ENCODE measurements around the gene IER2.
"Not testable (repeated sequence)": the region's sequence is repeated elsewhere in the genome, so short reads cannot be mapped to it uniquely, and the experiment has no call there.

IER2 gene

GRCh38 chr19:13172346-13173138, 22.3 kb downstream of the IER2 start:
- H3K27ac ChIP-seq, result peak overlapping the region; percentile 56 to 100 (median 96)
- no peaks in the 10 kb centered on the region for H3K36me3 ChIP-seq
- H3K4me1 ChIP-seq, result peaks cover 60 to 98% (median 91%) of the 10 kb centered on the region in 10 experiments
- no peaks in the 10 kb centered on the region for H3K9me3 ChIP-seq (replicated peaks in 1 of 11)
- TF ChIP-seq Cebpa-rat (IDR thresholded peaks at IDR 0.05), result peak in 4 of 11 experiments; percentile 24 to 85 (median 46); a peak in 6 of 22 replicates
- H3K9ac ChIP-seq, result peak overlapping the region; percentile 12 to 82 (median 73); a peak in 21 of 22 replicates
- no peaks in the 10 kb centered on the region for H4K20me1 ChIP-seq
- H3K4me2 ChIP-seq, result peak overlapping the region; percentile 72 to 99 (median 96)
- H3K27me3 ChIP-seq, result no peaks in the 10 kb centered on the region
- H3K4me3 ChIP-seq, result peak overlapping the region in 7 of 10 experiments; percentile 4 to 39 (median 23); a peak in 9 of 20 replicates

GRCh38 chr19:13173139-13173737, 23.0 kb downstream of the IER2 start:
- TF ChIP-seq Cebpa-rat (IDR thresholded peaks at IDR 0.05), result no peak; a peak in 1 of 22 replicates
- Histone ChIP-seq H3K4me3 (peak overlapping the region in 5 of 10 experiments; percentile 4 to 39 (median 27); a peak in 6 of 20 replicates), H3K27ac (peak overlapping the region in 10 of 11 experiments; percentile 70 to 100 (median 96); a peak in 20 of 22 replicates), H3K27me3 (no peaks in the 10 kb centered on the region), H3K36me3 (no peaks in the 10 kb centered on the region), H3K9me3 (replicated peaks in 1 of 11) (no peaks in the 10 kb centered on the region), H3K9ac (peak overlapping the region; percentile 12 to 82 (median 73); a peak in 20 of 22 replicates), H3K4me1 (peaks cover 53 to 92% (median 85%) of the 10 kb centered on the region in 10 experiments), H3K4me2 (peak overlapping the region; percentile 72 to 99 (median 96)), H4K20me1 (no peaks in the 10 kb centered on the region)

- H3K27ac ChIP-seq, result peak overlapping the region in 7 of 11 experiments; percentile 27 to 64 (median 55); a peak in 10 of 22 replicates
Measured at GRCh38 chr19:13176345-13176744, 26.1 kb downstream of the IER2 start.

GRCh38 chr19:13177584-13177983, 27.4 kb downstream of the IER2 start:
- H3K9me3 ChIP-seq (replicated peaks in 1 of 11); H3K4me3 ChIP-seq; H3K9ac ChIP-seq; H3K27ac ChIP-seq; H3K36me3 ChIP-seq; H3K27me3 ChIP-seq; H4K20me1 ChIP-seq: not testable (repeated sequence)
- Histone ChIP-seq H3K4me2 (peak overlapping the region in 1 of 11 experiments; percentile 38; a peak in 3 of 22 replicates), H3K4me1 (peaks cover 39 to 87% (median 80%) of the 10 kb centered on the region in 10 experiments)

More at GRCh38 chr19:13176345-13176744, 26.1 kb downstream of the IER2 start:
- Histone ChIP-seq H3K4me1 (peaks cover 39 to 87% (median 80%) of the 10 kb centered on the region in 10 experiments), H3K4me3 (no peak overlapping the region), H3K27me3 (no peaks in the 10 kb centered on the region), H3K36me3 (no peaks in the 10 kb centered on the region), H4K20me1 (no peaks in the 10 kb centered on the region), H3K9ac (peak overlapping the region in 4 of 11 experiments; percentile 2 to 49 (median 18); a peak in 3 of 22 replicates), H3K4me2 (peak overlapping the region in 8 of 11 experiments; percentile 9 to 68 (median 40); a peak in 12 of 22 replicates), H3K9me3 (replicated peaks in 1 of 11) (no peaks in the 10 kb centered on the region)
- TF ChIP-seq Cebpa-rat (IDR thresholded peaks at IDR 0.05), result no peak

GRCh38 chr19:13178291-13178690, 28.1 kb downstream of the IER2 start:
- H3K4me2 ChIP-seq; H3K27me3 ChIP-seq; H3K36me3 ChIP-seq; H3K4me3 ChIP-seq; H4K20me1 ChIP-seq; H3K9me3 ChIP-seq (replicated peaks in 1 of 11); H3K27ac ChIP-seq; H3K9ac ChIP-seq: not testable (repeated sequence)
- peaks cover 34 to 85% (median 77%) of the 10 kb centered on the region in 10 experiments for H3K4me1 ChIP-seq

- no peak for TF ChIP-seq Cebpa-rat (IDR thresholded peaks at IDR 0.05)
- Histone ChIP-seq H3K9ac (peak overlapping the region; percentile 54 to 74 (median 61)), H3K9me3 (replicated peaks in 1 of 11) (peaks cover 0 to 10% (median 0%) of the 10 kb centered on the region in 11 experiments; a peak in 2 of 22 replicates), H3K27me3 (no peaks in the 10 kb centered on the region), H3K4me3 (no peak overlapping the region), H3K36me3 (no peaks in the 10 kb centered on the region), H3K4me1 (peaks cover 26 to 74% (median 56%) of the 10 kb centered on the region in 10 experiments), H3K27ac (peak overlapping the region; percentile 36 to 81 (median 71); a peak in 21 of 22 replicates), H4K20me1 (no peaks in the 10 kb centered on the region), H3K4me2 (peak overlapping the region; percentile 59 to 87 (median 78))
Measured at GRCh38 chr19:13181747-13182388, 31.7 kb downstream of the IER2 start.

- H3K27me3 ChIP-seq, H3K36me3 ChIP-seq, H3K4me3 ChIP-seq, H3K9ac ChIP-seq, H4K20me1 ChIP-seq, H3K4me2 ChIP-seq: not testable (repeated sequence)
- H3K27ac ChIP-seq, result peak overlapping the region in 2 of 11 experiments; percentile 47 to 48; a peak in 1 of 22 replicates
- H3K4me1 ChIP-seq, result peaks cover 26 to 77% (median 58%) of the 10 kb centered on the region in 10 experiments
- H3K9me3 ChIP-seq (replicated peaks in 1 of 11), result peaks cover 0 to 10% (median 0%) of the 10 kb centered on the region in 11 experiments; a peak in 2 of 22 replicates
Measured at GRCh38 chr19:13184926-13185325, 34.7 kb downstream of the IER2 start.

GRCh38 chr19:13185763-13186657, 35.8 kb downstream of the IER2 start:
- Histone ChIP-seq H3K27ac (peak overlapping the region in 5 of 11 experiments; percentile 10 to 57 (median 47); a peak in 6 of 22 replicates), H3K4me1 (peaks cover 18 to 66% (median 48%) of the 10 kb centered on the region in 10 experiments)
- not testable (repeated sequence) for H3K27me3 ChIP-seq

GRCh38 chr19:13186688-13187087, 36.5 kb downstream of the IER2 start:
- not testable (repeated sequence) for H3K9ac ChIP-seq, H3K27me3 ChIP-seq, H3K4me3 ChIP-seq, H3K36me3 ChIP-seq, H4K20me1 ChIP-seq
- H3K4me1 ChIP-seq, result peaks cover 11 to 64% (median 43%) of the 10 kb centered on the region in 10 experiments
- peak overlapping the region in 8 of 11 experiments; percentile 23 to 56 (median 36); a peak in 10 of 22 replicates for H3K4me2 ChIP-seq
- H3K9me3 ChIP-seq (replicated peaks in 1 of 11), result peaks cover 0 to 10% (median 0%) of the 10 kb centered on the region in 11 experiments; a peak in 2 of 22 replicates
- peak overlapping the region in 3 of 11 experiments; percentile 40 to 47 (median 43); a peak in 3 of 22 replicates for H3K27ac ChIP-seq

More at GRCh38 chr19:13185763-13186657, 35.8 kb downstream of the IER2 start:
- not testable (repeated sequence) for H3K4me2 ChIP-seq, H4K20me1 ChIP-seq, H3K9ac ChIP-seq, H3K36me3 ChIP-seq, H3K4me3 ChIP-seq
- peaks cover 0 to 10% (median 0%) of the 10 kb centered on the region in 11 experiments; a peak in 2 of 22 replicates for H3K9me3 ChIP-seq (replicated peaks in 1 of 11)
